ENCODE data around the gene KDM8.

The KDM8 gene

GRCh38 chr16:27223701-27224100 is 20.4 kb downstream of the KDM8 start:
- TF ChIP-seq CREB5 (CRISPR knock-in tag; IDR thresholded peaks at IDR 0.05; ENCODE audit: low read depth) = no peak
- TF ChIP-seq TCF4 (CRISPR knock-in tag; IDR thresholded peaks at IDR 0.05; ENCODE audit: borderline replicate concordance) = no peak
- no peak for TF ChIP-seq ZNF565 (CRISPR knock-in tag; conservative IDR thresholded peaks at IDR 0.05; ENCODE audit: low read depth)
- TF ChIP-seq ISL1 (CRISPR knock-in tag; IDR thresholded peaks at IDR 0.05) = no peak
- TF ChIP-seq SNAI2 (CRISPR knock-in tag; IDR thresholded peaks at IDR 0.05) = no peak
- TF ChIP-seq TOX (CRISPR knock-in tag; IDR thresholded peaks at IDR 0.05; ENCODE audit: borderline replicate concordance) = no peak
- no peak for TF ChIP-seq ESRRG (CRISPR knock-in tag; IDR thresholded peaks at IDR 0.05)
- TF ChIP-seq ZFP30 (CRISPR knock-in tag; IDR thresholded peaks at IDR 0.05) = no peak
- TF ChIP-seq CSDC2 (CRISPR knock-in tag; IDR thresholded peaks at IDR 0.05) = no peak
- no peak for TF ChIP-seq BACH2 (CRISPR knock-in tag; IDR thresholded peaks at IDR 0.05; ENCODE audit: borderline replicate concordance)
- TF ChIP-seq ZC3H10 (CRISPR knock-in tag; IDR thresholded peaks at IDR 0.05) = no peak
- no peak for TF ChIP-seq POU6F1 (CRISPR knock-in tag; IDR thresholded peaks at IDR 0.05; ENCODE audit: borderline replicate concordance, low read depth)
- no peak for TF ChIP-seq OSR1 (CRISPR knock-in tag; IDR thresholded peaks at IDR 0.05)
- no peak for TF ChIP-seq ARNTL (CRISPR knock-in tag; IDR thresholded peaks at IDR 0.05; ENCODE audit: borderline replicate concordance, low read depth)
- no peak for TF ChIP-seq PPARA (CRISPR knock-in tag; IDR thresholded peaks at IDR 0.05; ENCODE audit: borderline replicate concordance)
- TF ChIP-seq ZNF70 (CRISPR knock-in tag; IDR thresholded peaks at IDR 0.05) = no peak
- no peak for ATAC-seq

GRCh38 chr16:27224271-27224737 is 21.0 kb downstream of the KDM8 start:
- no peak for ATAC-seq
- TF ChIP-seq ESRRG (CRISPR knock-in tag; IDR thresholded peaks at IDR 0.05) (no peak), ISL1 (CRISPR knock-in tag; IDR thresholded peaks at IDR 0.05) (no peak), GLIS3 (CRISPR knock-in tag; IDR thresholded peaks at IDR 0.05) (no peak), TSHZ2 (CRISPR knock-in tag; IDR thresholded peaks at IDR 0.05) (no peak), ZNF70 (CRISPR knock-in tag; IDR thresholded peaks at IDR 0.05) (no peak), OSR1 (CRISPR knock-in tag; IDR thresholded peaks at IDR 0.05) (no peak), PPARA (CRISPR knock-in tag; IDR thresholded peaks at IDR 0.05; ENCODE audit: borderline replicate concordance) (no peak), CREB5 (CRISPR knock-in tag; IDR thresholded peaks at IDR 0.05; ENCODE audit: low read depth) (no peak), ZNF8 (CRISPR knock-in tag; IDR thresholded peaks at IDR 0.05) (no peak), ZNF565 (CRISPR knock-in tag; conservative IDR thresholded peaks at IDR 0.05; ENCODE audit: low read depth) (no peak), ZFP3 (CRISPR knock-in tag; IDR thresholded peaks at IDR 0.05) (no peak), POU6F1 (CRISPR knock-in tag; IDR thresholded peaks at IDR 0.05; ENCODE audit: borderline replicate concordance, low read depth) (no peak)

GRCh38 chr16:27224741-27225300 is 21.5 kb downstream of the KDM8 start:
- ATAC-seq = no peak
- no peak for TF ChIP-seq CREB5 (CRISPR knock-in tag; IDR thresholded peaks at IDR 0.05; ENCODE audit: low read depth)
- no peak for TF ChIP-seq TSHZ2 (CRISPR knock-in tag; IDR thresholded peaks at IDR 0.05)
- no peak for TF ChIP-seq PPARA (CRISPR knock-in tag; IDR thresholded peaks at IDR 0.05; ENCODE audit: borderline replicate concordance)
- no peak for TF ChIP-seq OSR1 (CRISPR knock-in tag; IDR thresholded peaks at IDR 0.05)
- no peak for TF ChIP-seq CSDC2 (CRISPR knock-in tag; IDR thresholded peaks at IDR 0.05)
- TF ChIP-seq POU6F1 (CRISPR knock-in tag; IDR thresholded peaks at IDR 0.05; ENCODE audit: borderline replicate concordance, low read depth) = no peak
- no peak for TF ChIP-seq ZFP3 (CRISPR knock-in tag; IDR thresholded peaks at IDR 0.05)
- TF ChIP-seq ISL1 (CRISPR knock-in tag; IDR thresholded peaks at IDR 0.05) = no peak

Measured in SK-N-SH treated with all-trans-retinoic acid at 6 μM for 48 hours (cell line).